Tibial nerve (tissue), 4 donors: ENCODE measurements around the gene ATP11A. TPM values are rescaled to one million over a fixed set of nuclear protein-coding genes. Genes with fewer than 3 reads are reported as not detected.

Source experiments
- DNase-seq, 2 donors: peaks; one replicate each; pipeline ENCODE4 v3.0.0-alpha.2; 2019; ENCODE audit warnings: low spot score in 2 of 2
- H3K27ac ChIP-seq, 4 donors: fragments of 200-600 bp; sonication (generic) in 3 of 4; one replicate each; pipeline ENCODE4 v1.5.1; 2017 to 2019; ENCODE audit warnings: mild to moderate bottlenecking in 1 of 4
- H3K27me3 ChIP-seq, 2 donors: fragments of 200-600 bp; sonication (generic) in 1 of 2; one replicate each; pipeline versions ENCODE4 v1.5.1 to v1.6.0; 2017 to 2019
- H3K36me3 ChIP-seq, 3 donors: fragments of 200-600 bp; sonication (generic); one replicate each; pipeline ENCODE4 v1.5.1; 2018 to 2019
- H3K4me1 ChIP-seq, 4 donors: fragments of 200-600 bp; sonication (generic) in 3 of 4; one replicate each; pipeline ENCODE4 v1.5.1; 2017 to 2019
- H3K4me3 ChIP-seq, 4 donors: fragments of 200-600 bp; sonication (generic) in 3 of 4; one replicate each; pipeline ENCODE4 v1.5.1; 2017 to 2019; ENCODE audit warnings: mild to moderate bottlenecking in 1 of 4, moderate library complexity in 1 of 4
- H3K9me3 ChIP-seq, 4 donors: fragments of 200-600 bp; sonication (generic) in 3 of 4; one replicate each; pipeline ENCODE4 v1.5.1; 2017 to 2019
- CTCF ChIP-seq, 5 experiments: fragments of 200-600 bp in 3 of 5; fragments of 450-650 bp in 2 of 5; sonication (generic) in 3 of 5; IDR thresholded peaks; one replicate each; pipeline ENCODE4 v1.5.1; 2016 to 2019; ENCODE audit warnings: antibody characterized with exemption in 5 of 5, mild to moderate bottlenecking in 3 of 5, moderate library complexity in 2 of 5
- EP300 ChIP-seq, 2 donors: sonication (generic); formaldehyde crosslinking; IDR thresholded peaks; one replicate each; pipeline ENCODE4 v1.6.1; 2017; ENCODE audit warnings: antibody characterized with exemption in 2 of 2, mild to moderate bottlenecking in 1 of 2
- POLR2A ChIP-seq, 2 donors: fragments of 450-650 bp; IDR thresholded peaks; one replicate each; pipeline ENCODE4 v1.6.1; 2017; ENCODE audit warnings: antibody characterized with exemption in 2 of 2, mild to moderate bottlenecking in 2 of 2, moderate library complexity in 2 of 2
- WGBS, 2 donors: methylation state at CpG; one replicate each; pipeline ENCODE4 v1.1.5; 2018; 5-methylcytosine and 5-hydroxymethylcytosine counted together
- total RNA-seq, 4 donors: library from RNA; depleted of rRNA; stranded (reverse); fragments of >200 nt; gene quantifications; one replicate each; pipeline ENCODE4 v1.1.0, GENCODE V29; 2016

Gene ATP11A
- total RNA-seq, 4 donors from 2014 or later: 24.7 to 61.5 (median 35.0) TPM

GRCh38 chr13:112896736-112897602, 207.1 kb downstream of the ATP11A start:
- Histone ChIP-seq H3K27ac (no peak overlapping the region), H3K27me3 (peaks cover 0 to 75% of the 10 kb centered on the region in 2 donors), H3K4me1 (peaks cover 0 to 33% (median 15%) of the 10 kb centered on the region in 4 donors), H3K36me3 (no peaks in the 10 kb centered on the region), H3K4me3 (no peak overlapping the region), H3K9me3 (no peaks in the 10 kb centered on the region)
- WGBS, 2 donors: 91% methylated on average over 26 to 27 of the region's 27 CpGs
- DNase-seq: no peak
- no peak for TF ChIP-seq CTCF (IDR thresholded peaks at IDR 0.05)
- TF ChIP-seq POLR2A (IDR thresholded peaks at IDR 0.05): no peak
- no peak for TF ChIP-seq EP300 (IDR thresholded peaks at IDR 0.05)

DNA sequence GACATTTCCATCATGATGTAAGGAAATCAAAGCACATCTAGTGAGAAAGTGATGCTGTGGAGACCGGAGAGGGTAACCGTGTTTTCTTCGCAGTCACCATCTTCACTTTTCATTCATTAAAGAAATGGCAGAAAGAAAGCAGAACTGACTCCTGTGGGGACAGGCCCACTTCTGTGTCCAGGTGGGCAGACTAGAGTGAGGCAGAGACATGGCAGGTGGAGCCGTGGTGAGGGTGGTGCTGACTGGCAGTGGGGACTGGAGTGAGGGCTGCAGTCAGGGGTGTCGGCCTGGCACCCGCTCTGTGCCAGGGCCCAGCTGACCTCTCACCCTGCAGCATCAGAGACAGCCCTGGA, 207.7 kb downstream of the ATP11A start:
- TF ChIP-seq POLR2A (IDR thresholded peaks at IDR 0.05) (no peak), EP300 (IDR thresholded peaks at IDR 0.05) (no peak)
- 85 to 92% methylated on average over 6 of the region's 6 CpGs for WGBS, 2 donors
- H3K27ac ChIP-seq: no peak overlapping the region
- no peak overlapping the region for H3K4me3 ChIP-seq
- DNase-seq: no peak
- H3K4me1 ChIP-seq: peaks cover 0 to 37% (median 15%) of the 10 kb centered on the region in 4 donors
- no peaks in the 10 kb centered on the region for H3K9me3 ChIP-seq
- peaks cover 0 to 69% of the 10 kb centered on the region in 2 donors for H3K27me3 ChIP-seq
- no peaks in the 10 kb centered on the region for H3K36me3 ChIP-seq

GRCh38 chr13:112897956-112898620, 208.2 kb downstream of the ATP11A start:
- Histone ChIP-seq H3K27ac (no peak overlapping the region), H3K27me3 (peaks cover 0 to 69% of the 10 kb centered on the region in 2 donors), H3K9me3 (no peaks in the 10 kb centered on the region), H3K36me3 (no peaks in the 10 kb centered on the region), H3K4me3 (no peak overlapping the region), H3K4me1 (peaks cover 0 to 32% (median 15%) of the 10 kb centered on the region in 4 donors)
- 83 to 86% methylated on average over 28 to 33 of the region's 39 CpGs for WGBS, 2 donors
- DNase-seq: no peak
- TF ChIP-seq CTCF (IDR thresholded peaks at IDR 0.05) (no peak), EP300 (IDR thresholded peaks at IDR 0.05) (no peak), POLR2A (IDR thresholded peaks at IDR 0.05) (no peak)

GRCh38 chr13:112898621-112899280, 208.9 kb downstream of the ATP11A start:
- H3K27ac ChIP-seq: no peak overlapping the region
- TF ChIP-seq EP300 (IDR thresholded peaks at IDR 0.05): no peak
- TF ChIP-seq CTCF (IDR thresholded peaks at IDR 0.05): no peak
- no peak for TF ChIP-seq POLR2A (IDR thresholded peaks at IDR 0.05)
- DNase-seq: no peak
- H3K27me3 ChIP-seq: peaks cover 0 to 66% of the 10 kb centered on the region in 2 donors
- WGBS, 2 donors: 71 to 76% methylated on average over 19 to 26 of the region's 26 CpGs
- H3K4me3 ChIP-seq: no peak overlapping the region
- H3K4me1 ChIP-seq: peaks cover 0 to 25% (median 13%) of the 10 kb centered on the region in 4 donors
- no peaks in the 10 kb centered on the region for H3K9me3 ChIP-seq
- no peaks in the 10 kb centered on the region for H3K36me3 ChIP-seq

DNA sequence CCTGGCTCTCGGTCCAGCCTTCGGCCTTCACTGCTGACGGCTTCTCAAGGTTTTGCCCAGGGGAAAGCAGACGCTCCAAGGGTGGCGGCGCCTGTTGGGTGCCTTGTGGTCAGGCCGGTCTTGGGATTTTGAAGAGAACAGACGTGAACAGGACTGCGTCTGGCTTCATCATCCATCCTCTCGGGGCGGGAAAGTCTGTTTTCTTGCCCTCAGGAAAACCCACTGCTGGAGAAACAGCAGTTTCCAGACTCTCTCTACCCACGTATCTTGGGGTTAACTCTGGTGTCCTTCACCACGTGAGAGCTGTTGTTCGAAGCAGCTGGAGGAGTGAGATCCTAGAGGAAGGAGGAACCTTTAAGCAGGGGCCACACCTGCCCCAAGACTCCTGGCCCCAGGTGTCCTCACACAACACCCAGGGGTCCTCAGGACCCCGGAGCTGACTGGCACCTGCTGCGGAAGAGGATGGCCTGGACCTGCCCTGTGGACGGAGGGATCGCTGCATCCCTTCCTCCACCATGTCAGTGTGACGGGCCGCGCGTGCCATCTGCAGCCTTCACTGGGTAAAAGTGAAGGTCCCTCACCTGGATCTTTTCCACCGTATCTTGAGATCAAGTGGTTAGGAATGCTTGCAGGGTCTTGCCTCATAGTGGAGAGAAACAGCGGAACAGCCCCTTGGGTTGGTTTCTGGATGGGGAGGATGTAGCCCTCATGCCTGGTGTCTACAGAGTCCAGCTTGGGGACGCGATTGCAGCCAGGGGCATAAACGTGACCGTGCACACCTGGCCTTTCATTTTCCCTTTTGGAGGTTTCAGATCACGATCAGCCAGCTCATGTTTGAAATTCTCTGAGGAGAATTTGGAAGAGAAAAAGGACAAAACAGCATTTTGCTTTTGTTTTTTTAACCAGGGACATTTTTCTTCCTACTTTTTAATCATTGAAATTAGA, 209.7 kb downstream of the ATP11A start:
- Histone ChIP-seq H3K4me1 (peaks cover 0 to 18% (median 9%) of the 10 kb centered on the region in 4 donors), H3K36me3 (no peaks in the 10 kb centered on the region), H3K27me3 (peaks cover 0 to 61% of the 10 kb centered on the region in 2 donors), H3K4me3 (no peak overlapping the region), H3K9me3 (peaks cover 0 to 4% (median 0%) of the 10 kb centered on the region in 4 donors), H3K27ac (no peak overlapping the region)
- no peak for TF ChIP-seq EP300 (IDR thresholded peaks at IDR 0.05)
- TF ChIP-seq CTCF (IDR thresholded peaks at IDR 0.05): no peak
- TF ChIP-seq POLR2A (IDR thresholded peaks at IDR 0.05): no peak
- WGBS, 2 donors: 81 to 84% methylated on average over 21 to 26 of the region's 29 CpGs
- DNase-seq: no peak
